22Rv1 (cell line): Measurements from ENCODE around the gene TGIF1.

Experiments used
- ZFX ChIP-seq: fragments of 450-650 bp; IDR thresholded peaks from 2 replicates; pipeline ENCODE4 v1.6.1; 2017; ENCODE audit warnings: antibody characterized with exemption, borderline replicate concordance
- TF ChIP-seq, protein P1 (sequence below): fragments of 450-650 bp; IDR thresholded peaks from 2 replicates; pipeline ENCODE4 v1.5.1; 2017; ENCODE audit warnings: mild to moderate bottlenecking

DNA sequence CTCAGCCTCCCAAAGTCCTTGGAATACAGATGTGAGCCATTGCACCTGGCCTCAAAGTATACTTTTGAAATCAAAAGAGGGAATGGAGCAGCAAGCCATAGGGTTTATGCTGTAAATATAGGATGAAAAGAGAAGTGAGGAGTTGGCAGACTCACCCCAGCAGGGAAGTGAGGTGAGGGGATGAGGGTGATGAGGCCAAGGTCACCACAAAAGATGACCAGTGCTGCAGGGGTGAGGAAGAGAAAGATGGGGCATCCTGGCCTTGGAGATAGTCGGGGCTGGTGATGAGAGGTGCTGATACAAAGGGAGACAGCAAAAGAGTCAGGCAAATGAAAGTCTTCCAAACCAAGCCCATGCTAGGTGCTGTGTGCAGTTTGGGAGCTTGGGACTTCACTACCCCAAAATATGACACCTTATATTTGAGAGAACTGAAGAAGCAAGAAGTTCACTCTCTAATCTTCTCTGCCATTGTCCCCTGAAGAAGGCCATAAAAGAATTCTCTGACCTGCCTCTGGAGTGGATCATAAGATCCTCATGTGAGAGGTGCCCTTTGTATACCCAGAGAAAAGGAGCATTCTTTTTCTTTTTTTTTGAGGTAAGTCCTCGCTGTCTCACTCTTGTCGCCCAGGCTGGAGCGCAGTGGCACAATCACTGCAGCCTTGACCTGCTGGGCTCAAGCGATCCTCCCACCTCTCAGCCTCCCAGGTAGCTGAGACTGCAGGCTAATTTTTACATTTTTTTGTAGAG, 31.0 kb downstream of the TGIF1 start:
- TF ChIP-seq, protein P1, sequence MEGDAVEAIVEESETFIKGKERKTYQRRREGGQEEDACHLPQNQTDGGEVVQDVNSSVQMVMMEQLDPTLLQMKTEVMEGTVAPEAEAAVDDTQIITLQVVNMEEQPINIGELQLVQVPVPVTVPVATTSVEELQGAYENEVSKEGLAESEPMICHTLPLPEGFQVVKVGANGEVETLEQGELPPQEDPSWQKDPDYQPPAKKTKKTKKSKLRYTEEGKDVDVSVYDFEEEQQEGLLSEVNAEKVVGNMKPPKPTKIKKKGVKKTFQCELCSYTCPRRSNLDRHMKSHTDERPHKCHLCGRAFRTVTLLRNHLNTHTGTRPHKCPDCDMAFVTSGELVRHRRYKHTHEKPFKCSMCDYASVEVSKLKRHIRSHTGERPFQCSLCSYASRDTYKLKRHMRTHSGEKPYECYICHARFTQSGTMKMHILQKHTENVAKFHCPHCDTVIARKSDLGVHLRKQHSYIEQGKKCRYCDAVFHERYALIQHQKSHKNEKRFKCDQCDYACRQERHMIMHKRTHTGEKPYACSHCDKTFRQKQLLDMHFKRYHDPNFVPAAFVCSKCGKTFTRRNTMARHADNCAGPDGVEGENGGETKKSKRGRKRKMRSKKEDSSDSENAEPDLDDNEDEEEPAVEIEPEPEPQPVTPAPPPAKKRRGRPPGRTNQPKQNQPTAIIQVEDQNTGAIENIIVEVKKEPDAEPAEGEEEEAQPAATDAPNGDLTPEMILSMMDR = no peak
- no peak for TF ChIP-seq ZFX
